ELR (cell line): Measurements from ENCODE around the gene DUSP2.

Experiments used
- DNase-seq: peaks from one replicate; pipeline ENCODE4 v3.0.0-alpha.2; 2015; ENCODE audit warnings: low read depth

The DUSP2 gene

GRCh38 chr2:96131813-96132745, 13.2 kb downstream of the DUSP2 start:
- DNase-seq = no peak

- DNase-seq = peak; percentile 17
Measured at GRCh38 chr2:96131152-96131812, 14.0 kb downstream of the DUSP2 start.

- no peak for DNase-seq
Measured at GRCh38 chr2:96130483-96130882, 14.8 kb downstream of the DUSP2 start.

- DNase-seq = no peak
Measured at GRCh38 chr2:96129528-96130120, 15.6 kb downstream of the DUSP2 start.

GRCh38 chr2:96128456-96128855, 16.8 kb downstream of the DUSP2 start:
- no peak for DNase-seq

- DNase-seq = no peak
Measured at GRCh38 chr2:96124406-96125265, 20.6 kb downstream of the DUSP2 start.

- no peak for DNase-seq
Measured at GRCh38 chr2:96123936-96124335, 21.3 kb downstream of the DUSP2 start.

- no peak for DNase-seq
Measured at GRCh38 chr2:96123290-96123689, 21.9 kb downstream of the DUSP2 start.

- DNase-seq = no peak
Measured at GRCh38 chr2:96122391-96122790, 22.8 kb downstream of the DUSP2 start.

GRCh38 chr2:96121414-96121813, 23.8 kb downstream of the DUSP2 start:
- no peak for DNase-seq

- no peak for DNase-seq
Measured at GRCh38 chr2:96120991-96121390, 24.2 kb downstream of the DUSP2 start.

GRCh38 chr2:96120091-96120720, 25.0 kb downstream of the DUSP2 start:
- DNase-seq = no peak

GRCh38 chr2:96119389-96119751, 25.9 kb downstream of the DUSP2 start:
- DNase-seq = no peak

GRCh38 chr2:96118698-96119388, 26.4 kb downstream of the DUSP2 start:
- no peak for DNase-seq

- peak; percentile 23 for DNase-seq
Measured at GRCh38 chr2:96117701-96118588, 27.3 kb downstream of the DUSP2 start.

- DNase-seq = peak; percentile 60
Measured at GRCh38 chr2:96116879-96117533, 28.2 kb downstream of the DUSP2 start.

GRCh38 chr2:96116424-96116878, 28.8 kb downstream of the DUSP2 start, which contains the start of gene ADRA2B:
TSS of gene ADRA2B (minus strand) at chr2:96116571. CDS start at chr2:96116149, 422 bp downstream.
- peak; percentile 18 for DNase-seq

- DNase-seq = no peak
Measured at GRCh38 chr2:96115631-96116423, 29.4 kb downstream of the DUSP2 start.
